ENCODE results near the gene CPLX1. TPM values are rescaled to one million over a fixed set of nuclear protein-coding genes. Genes with fewer than 3 reads are reported as not detected.

The CPLX1 gene
- total RNA-seq, 2 experiments from 2014 or later = 0.43 to 0.61 TPM

- no peak for DNase-seq
- Mint-ChIP-seq H3K36me3 (peaks cover 37% of the 10 kb centered on the region), H3K9me3 (no peaks in the 10 kb centered on the region), H3K4me3 (no peak overlapping the region), H3K27me3 (no peaks in the 10 kb centered on the region), H3K4me1 (ENCODE audit: low read depth) (peaks cover 22% of the 10 kb centered on the region), H3K27ac (peak overlapping the region; percentile 14)
- CTCF ChIA-PET = no interaction called here
- intact Hi-C loops (cut with micrococcal nuclease) = no loop called here
- POLR2A ChIA-PET = no interaction called here
Measured at GRCh38 chr4:770022-770421, 55.9 kb downstream of the CPLX1 start.

GRCh38 chr4:769511-769910, 56.4 kb downstream of the CPLX1 start:
- intact Hi-C loops (cut with micrococcal nuclease) = no loop called here
- peaks cover 37% of the 10 kb centered on the region for H3K36me3 Mint-ChIP-seq
- no peaks in the 10 kb centered on the region for H3K27me3 Mint-ChIP-seq
- H3K9me3 Mint-ChIP-seq = peaks cover 4% of the 10 kb centered on the region
- CTCF ChIA-PET = interaction anchor here (1.4 kb wide), 1 partner anchor 27 kb away, joined by 4 read pairs; no protein-coding TSS in a partner anchor
- POLR2A ChIA-PET = no interaction called here
- no peak for DNase-seq
- peaks cover 22% of the 10 kb centered on the region for H3K4me1 Mint-ChIP-seq (ENCODE audit: low read depth)
- H3K4me3 Mint-ChIP-seq = no peak overlapping the region
- H3K27ac Mint-ChIP-seq = no peak overlapping the region

GRCh38 chr4:768995-769394, 56.9 kb downstream of the CPLX1 start:
- no peak overlapping the region for H3K27ac Mint-ChIP-seq
- POLR2A ChIA-PET = interaction anchor here (1.2 kb wide), 1 partner anchor 10 kb away, joined by 4 read pairs; no protein-coding TSS in a partner anchor
- CTCF ChIA-PET = interaction anchor here (1.4 kb wide), 1 partner anchor 27 kb away, joined by 4 read pairs; no protein-coding TSS in a partner anchor
- H3K4me3 Mint-ChIP-seq = no peak overlapping the region
- intact Hi-C loops (cut with micrococcal nuclease) = no loop called here
- peaks cover 4% of the 10 kb centered on the region for H3K9me3 Mint-ChIP-seq
- H3K4me1 Mint-ChIP-seq (ENCODE audit: low read depth) = peaks cover 17% of the 10 kb centered on the region
- no peaks in the 10 kb centered on the region for H3K27me3 Mint-ChIP-seq
- no peak for DNase-seq
- H3K36me3 Mint-ChIP-seq = peaks cover 32% of the 10 kb centered on the region

- Mint-ChIP-seq H3K9me3 (peaks cover 4% of the 10 kb centered on the region), H3K27ac (no peak overlapping the region), H3K4me3 (no peak overlapping the region), H3K27me3 (no peaks in the 10 kb centered on the region), H3K4me1 (ENCODE audit: low read depth) (peaks cover 22% of the 10 kb centered on the region), H3K36me3 (peaks cover 35% of the 10 kb centered on the region)
- ChIA-PET CTCF (interaction anchor here (1.4 to 2.1 kb wide), 2 partner anchors 26 kb away, joined by 4 to 9 read pairs; no protein-coding TSS in a partner anchor), POLR2A (interaction anchor here (1.2 kb wide), 1 partner anchor 11 kb away, joined by 4 read pairs; no protein-coding TSS in a partner anchor)
- no peak for DNase-seq
- intact Hi-C loops (cut with micrococcal nuclease) = no loop called here
Measured at GRCh38 chr4:768076-768475, 57.9 kb downstream of the CPLX1 start.

GRCh38 chr4:766559-767283, 59.2 kb downstream of the CPLX1 start:
- ChIA-PET POLR2A (interaction anchor here (0.9 to 1.6 kb wide), 2 partner anchors 12 to 15 kb away, joined by 3 read pairs; no protein-coding TSS in a partner anchor), CTCF (interaction anchor here (2.1 kb wide), 1 partner anchor 24 kb away, joined by 9 read pairs; no protein-coding TSS in a partner anchor)
- H3K36me3 Mint-ChIP-seq = peaks cover 37% of the 10 kb centered on the region
- intact Hi-C loops (cut with micrococcal nuclease) = no loop called here
- H3K27ac Mint-ChIP-seq = peak overlapping the region; percentile 15
- H3K9me3 Mint-ChIP-seq = peaks cover 4% of the 10 kb centered on the region
- H3K4me1 Mint-ChIP-seq (ENCODE audit: low read depth) = peaks cover 30% of the 10 kb centered on the region
- no peaks in the 10 kb centered on the region for H3K27me3 Mint-ChIP-seq
- H3K4me3 Mint-ChIP-seq = no peak overlapping the region
- no peak for DNase-seq

- intact Hi-C loops (cut with micrococcal nuclease) = no loop called here
- ChIA-PET CTCF (interaction anchor here (2.1 kb wide), 1 partner anchor 24 kb away, joined by 9 read pairs; no protein-coding TSS in a partner anchor), POLR2A (interaction anchor here (1.6 kb wide), 1 partner anchor 16 kb away, joined by 3 read pairs; no protein-coding TSS in a partner anchor)
- peaks cover 4% of the 10 kb centered on the region for H3K9me3 Mint-ChIP-seq
- H3K27me3 Mint-ChIP-seq = no peaks in the 10 kb centered on the region
- no peak overlapping the region for H3K27ac Mint-ChIP-seq
- no peak for DNase-seq
- H3K4me1 Mint-ChIP-seq (ENCODE audit: low read depth) = peaks cover 34% of the 10 kb centered on the region
- peaks cover 40% of the 10 kb centered on the region for H3K36me3 Mint-ChIP-seq
- no peak overlapping the region for H3K4me3 Mint-ChIP-seq
Measured at GRCh38 chr4:766152-766515, 59.8 kb downstream of the CPLX1 start.

GRCh38 chr4:764405-765169, 61.3 kb downstream of the CPLX1 start:
- peaks cover 4% of the 10 kb centered on the region for H3K9me3 Mint-ChIP-seq
- ChIA-PET CTCF (interaction anchor here (1.3 kb wide), 1 partner anchor 22 kb away, joined by 6 read pairs; no protein-coding TSS in a partner anchor), POLR2A (no interaction called here)
- DNase-seq = no peak
- peaks cover 35% of the 10 kb centered on the region for H3K4me1 Mint-ChIP-seq (ENCODE audit: low read depth)
- no peak overlapping the region for H3K4me3 Mint-ChIP-seq
- intact Hi-C loops (cut with micrococcal nuclease) = no loop called here
- H3K36me3 Mint-ChIP-seq = peaks cover 42% of the 10 kb centered on the region
- H3K27ac Mint-ChIP-seq = peak overlapping the region; percentile 51
- no peaks in the 10 kb centered on the region for H3K27me3 Mint-ChIP-seq

- no peak for DNase-seq
Measured at GRCh38 chr4:763922-764321, 62.0 kb downstream of the CPLX1 start.

GRCh38 chr4:763191-763810, 62.6 kb downstream of the CPLX1 start:
- no peak overlapping the region for H3K27ac Mint-ChIP-seq
- CTCF ChIA-PET = no interaction called here

More at GRCh38 chr4:763922-764321, 62.0 kb downstream of the CPLX1 start:
- ChIA-PET POLR2A (no interaction called here), CTCF (no interaction called here)
- Mint-ChIP-seq H3K4me1 (ENCODE audit: low read depth) (peaks cover 31% of the 10 kb centered on the region), H3K36me3 (peaks cover 39% of the 10 kb centered on the region), H3K27ac (no peak overlapping the region), H3K4me3 (no peak overlapping the region), H3K27me3 (no peaks in the 10 kb centered on the region), H3K9me3 (peaks cover 4% of the 10 kb centered on the region)
- intact Hi-C loops (cut with micrococcal nuclease) = no loop called here

GRCh38 chr4:762211-763190, 63.4 kb downstream of the CPLX1 start:
- Mint-ChIP-seq H3K36me3 (peaks cover 37% of the 10 kb centered on the region), H3K27me3 (no peaks in the 10 kb centered on the region), H3K27ac (peak overlapping the region; percentile 35), H3K9me3 (peaks cover 4% of the 10 kb centered on the region), H3K4me1 (ENCODE audit: low read depth) (peaks cover 31% of the 10 kb centered on the region), H3K4me3 (no peak overlapping the region)
- intact Hi-C loops (cut with micrococcal nuclease) = no loop called here
- no peak for DNase-seq
- ChIA-PET CTCF (no interaction called here), POLR2A (no interaction called here)

More at GRCh38 chr4:763191-763810, 62.6 kb downstream of the CPLX1 start:
- Mint-ChIP-seq H3K36me3 (peaks cover 39% of the 10 kb centered on the region), H3K4me1 (ENCODE audit: low read depth) (peaks cover 31% of the 10 kb centered on the region), H3K9me3 (peaks cover 4% of the 10 kb centered on the region), H3K27me3 (no peaks in the 10 kb centered on the region), H3K4me3 (no peak overlapping the region)
- POLR2A ChIA-PET = no interaction called here
- DNase-seq = no peak
- intact Hi-C loops (cut with micrococcal nuclease) = no loop called here

- intact Hi-C loops (cut with micrococcal nuclease) = no loop called here
- Mint-ChIP-seq H3K4me3 (no peak overlapping the region), H3K27me3 (no peaks in the 10 kb centered on the region), H3K27ac (no peak overlapping the region), H3K36me3 (peaks cover 30% of the 10 kb centered on the region), H3K4me1 (ENCODE audit: low read depth) (peaks cover 31% of the 10 kb centered on the region), H3K9me3 (peaks cover 4% of the 10 kb centered on the region)
- ChIA-PET POLR2A (no interaction called here), CTCF (no interaction called here)
- DNase-seq = no peak
Measured at GRCh38 chr4:761739-762138, 64.2 kb downstream of the CPLX1 start.
